Measurements from ENCODE around the gene HMHB1.

- TF ChIP-seq CTCF (IDR thresholded peaks at IDR 0.05; ENCODE audit: poor library complexity) (no peak), EZH2 (IDR thresholded peaks at IDR 0.05; ENCODE audit: borderline replicate concordance) (no peak), EZH2phosphoT487 (IDR thresholded peaks at IDR 0.05; ENCODE audit: low read depth, severe bottlenecking, unreplicated experiment) (no peak)
Measured at GRCh38 chr5:143796753-143797152, 15.2 kb upstream of the HMHB1 start.
